Natural killer cell (primary cell): ENCODE measurements around the gene SHCBP1L. TPM values are rescaled to one million over a fixed set of nuclear protein-coding genes. Genes with fewer than 3 reads are reported as not detected.
"Not testable (repeated sequence)": the region's sequence is repeated elsewhere in the genome, so short reads cannot be mapped to it uniquely, and the experiment has no call there.

Source experiments
- ATAC-seq, 3 donors: fragments of 150-1000 bp in 2 of 3; fragments of 200-7000 bp in 1 of 3; cut with Tn5 transposase; 1 replicate in 1 of 3; 2 replicates in 2 of 3; pipeline ENCODE4 v1.10.0; 2021; ENCODE audit warnings: mild to moderate bottlenecking in 2 of 3, moderate library complexity in 2 of 3
- DNase-seq, 2 donors: peaks; one replicate each; pipeline versions ENCODE4 v3.0.0 to v3.0.0-alpha.2; 2013 to 2021; ENCODE audit warnings: mixed read lengths in 1 of 2
- H3K27ac ChIP-seq: one replicate; pipeline ENCODE4 v1.5.1; 2013; ENCODE audit warnings: mild to moderate bottlenecking, low read length
- H3K27me3 ChIP-seq: one replicate; pipeline ENCODE4 v1.6.1; 2013; ENCODE audit warnings: low read length; ENCODE audit not compliant: control insufficient read depth, insufficient read depth
- H3K36me3 ChIP-seq: one replicate; pipeline ENCODE4 v1.6.1; 2013; ENCODE audit warnings: low read length; ENCODE audit not compliant: control insufficient read depth, insufficient read depth
- H3K4me1 ChIP-seq: one replicate; pipeline ENCODE4 v1.6.1; 2013; ENCODE audit warnings: low read length; ENCODE audit not compliant: control insufficient read depth, insufficient read depth
- H3K4me3 ChIP-seq: one replicate; pipeline ENCODE4 v1.5.1; 2013; ENCODE audit warnings: low read length
- H3K9me3 ChIP-seq: one replicate; pipeline ENCODE4 v1.6.1; 2013; ENCODE audit warnings: low read length; ENCODE audit not compliant: control insufficient read depth, insufficient read depth
- H3K27ac Mint-ChIP-seq, 2 donors: one replicate each; pipeline ENCODE4 v1.8.0; 2022; ENCODE audit warnings: mild to moderate bottlenecking in 2 of 2, mixed read lengths in 2 of 2, moderate library complexity in 1 of 2
- H3K27me3 Mint-ChIP-seq, 2 donors: one replicate each; pipeline ENCODE4 v1.8.0; 2022; ENCODE audit warnings: low read depth in 2 of 2, mixed read lengths in 2 of 2
- H3K36me3 Mint-ChIP-seq: one replicate; pipeline ENCODE4 v1.8.0; 2022; ENCODE audit warnings: mixed read lengths
- H3K4me1 Mint-ChIP-seq, 2 donors: one replicate each; pipeline ENCODE4 v1.8.0; 2022; ENCODE audit warnings: mixed read lengths in 2 of 2
- H3K4me3 Mint-ChIP-seq: one replicate; pipeline ENCODE4 v1.8.0; 2022; ENCODE audit warnings: mild to moderate bottlenecking, moderate library complexity, mixed read lengths
- H3K9me3 Mint-ChIP-seq, 2 donors: one replicate each; pipeline ENCODE4 v1.8.0; 2022; ENCODE audit warnings: mixed read lengths in 2 of 2
- CTCF ChIP-seq: fragments of 200-600 bp; IDR thresholded peaks from one replicate; pipeline ENCODE4 v1.8.0; 2022; ENCODE audit warnings: antibody characterized with exemption
- WGBS: methylation state at CpG from one replicate; pipeline ENCODE4 v1.1.7; 2013; ENCODE audit warnings: missing lambda C conversion rate; ENCODE audit not compliant: insufficient coverage; 5-methylcytosine and 5-hydroxymethylcytosine counted together
- intact Hi-C: fragments of 100-400 bp; cut with micrococcal nuclease; formaldehyde crosslinking; loops from one replicate; pipeline ENCODE4 v1.14.2; 2022
- total RNA-seq, 4 donors: library from RNA; stranded (reverse); fragments of 120-200 nt in 1 of 4; gene quantifications; one replicate each; pipeline versions ENCODE4 v1.2.3 to v1.2.4, GENCODE V29; 2013 to 2022

SHCBP1L gene
- total RNA-seq, 3 donors from 2014 or later (not counting 1 experiment from before 2014, with no cell fraction given): not detected

DNA sequence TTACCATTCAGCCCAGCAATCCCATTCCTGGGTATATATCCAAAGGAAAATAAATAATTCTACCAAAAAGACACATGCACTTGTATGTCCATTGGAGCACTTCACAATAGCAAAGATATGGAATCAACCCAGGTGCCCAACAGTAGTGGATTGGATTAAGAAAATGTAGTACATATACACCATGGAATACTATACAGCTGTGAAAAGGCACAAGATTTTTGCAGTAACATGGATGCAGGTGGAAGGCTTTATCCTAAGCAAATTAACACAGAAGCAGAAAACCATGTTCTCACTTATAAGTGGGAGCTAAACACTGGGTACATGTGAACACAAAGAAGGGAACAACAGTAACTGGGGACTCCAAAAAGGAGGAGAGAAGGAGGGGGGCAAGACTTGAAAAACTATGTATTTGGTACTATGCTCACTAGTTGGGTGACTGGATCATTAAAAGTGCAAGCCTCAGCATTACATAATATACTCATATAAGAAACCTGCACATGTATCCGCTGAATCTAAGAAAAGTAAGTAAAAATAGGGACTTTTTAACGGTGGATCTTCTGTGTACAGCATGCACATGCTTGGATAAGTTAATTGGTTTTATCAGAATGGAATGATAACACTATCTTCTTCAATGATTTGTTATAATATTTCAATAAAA is 3.9 kb upstream of the SHCBP1L start:
- peaks cover 3% of the 10 kb centered on the region for H3K4me1 ChIP-seq
- WGBS: 100% methylated on average over 2 of the region's 2 CpGs
- Mint-ChIP-seq H3K27ac (no peak overlapping the region), H3K9me3 (no peaks in the 10 kb centered on the region), H3K4me1 (no peaks in the 10 kb centered on the region), H3K27me3 (peaks cover 19 to 20% of the 10 kb centered on the region in 2 donors), H3K4me3 (no peak overlapping the region), H3K36me3 (no peaks in the 10 kb centered on the region)
- intact Hi-C loops: no loop called here
- H3K4me3 ChIP-seq: no peak overlapping the region
- no peak overlapping the region for H3K27ac ChIP-seq
- ATAC-seq: no peak
- H3K9me3 ChIP-seq: no peaks in the 10 kb centered on the region
- H3K27me3 ChIP-seq: peaks cover 8% of the 10 kb centered on the region
- no peaks in the 10 kb centered on the region for H3K36me3 ChIP-seq
- no peak for DNase-seq
- TF ChIP-seq CTCF: no peak

DNA sequence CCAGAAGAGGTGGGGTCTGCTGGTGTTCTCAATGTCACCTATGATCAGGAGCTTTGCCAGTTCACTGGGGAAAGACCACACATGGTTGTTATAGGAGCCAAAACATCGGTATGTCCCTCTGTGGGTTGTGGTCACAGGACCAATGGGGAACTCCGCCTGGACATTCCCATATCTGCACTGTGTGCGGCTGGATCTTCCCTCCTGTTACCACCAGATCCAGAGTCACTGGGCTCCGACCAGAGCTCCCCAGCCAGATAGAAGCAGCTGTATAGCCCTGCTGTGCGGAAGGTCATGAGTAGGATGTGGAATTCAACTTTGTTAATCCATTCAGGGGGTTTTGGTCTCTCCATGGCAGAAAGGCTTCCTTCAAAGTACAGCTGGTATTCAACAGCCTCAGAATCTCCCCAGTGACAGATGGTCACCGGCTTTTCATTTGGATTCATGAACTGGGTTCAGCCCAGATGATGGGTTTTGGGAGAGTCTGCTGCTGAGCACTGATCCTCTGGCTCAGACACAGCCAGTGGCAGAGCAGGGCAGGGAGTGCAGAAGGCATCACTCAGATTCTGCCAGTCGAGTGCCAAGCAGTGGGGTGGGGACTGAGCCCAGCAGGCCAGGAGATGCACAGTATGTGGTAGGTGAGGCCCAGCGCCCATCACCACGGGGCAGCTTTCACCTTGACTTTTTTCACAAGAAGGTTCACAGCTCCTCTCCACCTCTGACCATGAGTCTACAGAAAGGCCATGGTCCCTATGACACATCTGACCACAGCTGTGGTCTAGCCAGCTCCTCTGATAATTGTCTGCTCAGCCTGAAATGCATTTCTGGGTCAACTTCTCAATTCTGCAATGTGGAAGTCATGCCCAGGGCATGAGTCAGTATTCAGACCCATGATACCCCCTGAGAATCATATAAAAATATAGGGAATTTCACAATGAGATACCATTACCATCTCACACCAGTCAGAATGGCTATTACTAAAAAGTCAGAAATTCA is 2.9 kb upstream of the SHCBP1L start:
- H3K27me3 Mint-ChIP-seq: peaks cover 19 to 20% of the 10 kb centered on the region in 2 donors
- no peaks in the 10 kb centered on the region for H3K4me1 Mint-ChIP-seq
- no peak for DNase-seq
- H3K27me3 ChIP-seq: peaks cover 11% of the 10 kb centered on the region
- H3K9me3 ChIP-seq: no peaks in the 10 kb centered on the region
- H3K27ac Mint-ChIP-seq: no peak overlapping the region
- H3K36me3 ChIP-seq: no peaks in the 10 kb centered on the region
- peak in 2 of 3 donors; percentile 26 to 56 for ATAC-seq
- TF ChIP-seq CTCF: no peak
- H3K4me3 Mint-ChIP-seq: no peak overlapping the region
- WGBS: 77% methylated on average over 9 of the region's 9 CpGs
- H3K36me3 Mint-ChIP-seq: no peaks in the 10 kb centered on the region
- intact Hi-C loops: no loop called here
- H3K9me3 Mint-ChIP-seq: no peaks in the 10 kb centered on the region
- H3K27ac ChIP-seq: no peak overlapping the region
- peaks cover 3% of the 10 kb centered on the region for H3K4me1 ChIP-seq
- no peak overlapping the region for H3K4me3 ChIP-seq

DNA sequence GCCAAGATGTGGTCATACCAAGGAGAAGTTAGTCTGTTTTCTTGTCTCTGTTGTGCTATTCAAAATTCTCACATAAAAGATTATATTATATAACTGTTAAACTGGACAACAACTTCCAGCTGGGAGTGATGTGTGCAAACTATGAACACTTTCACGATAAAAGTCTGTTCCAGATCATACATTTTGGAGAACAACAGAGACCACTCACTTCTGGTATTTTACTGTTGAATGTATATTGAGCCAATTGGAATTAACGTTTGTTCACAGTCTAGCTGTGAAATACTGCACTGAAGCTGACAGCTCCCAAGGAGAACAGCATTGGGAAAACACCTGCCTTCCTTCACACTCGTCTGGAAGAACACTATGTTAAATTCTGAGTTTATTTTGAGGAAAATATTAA is 860 bp upstream of the SHCBP1L start:
- ATAC-seq: no peak
- Histone ChIP-seq H3K4me1 (peaks cover 3% of the 10 kb centered on the region), H3K27me3 (peaks cover 11% of the 10 kb centered on the region), H3K4me3 (no peak overlapping the region), H3K9me3 (no peaks in the 10 kb centered on the region), H3K36me3 (no peaks in the 10 kb centered on the region), H3K27ac (no peak overlapping the region)
- TF ChIP-seq CTCF: no peak
- no peak for DNase-seq
- Mint-ChIP-seq H3K36me3 (no peaks in the 10 kb centered on the region), H3K4me1 (no peaks in the 10 kb centered on the region), H3K9me3 (no peaks in the 10 kb centered on the region), H3K4me3 (no peak overlapping the region), H3K27ac (no peak overlapping the region), H3K27me3 (peaks cover 13 to 20% of the 10 kb centered on the region in 2 donors)
- intact Hi-C loops: no loop called here
- WGBS: 75% methylated on average over 3 of the region's 3 CpGs

DNA sequence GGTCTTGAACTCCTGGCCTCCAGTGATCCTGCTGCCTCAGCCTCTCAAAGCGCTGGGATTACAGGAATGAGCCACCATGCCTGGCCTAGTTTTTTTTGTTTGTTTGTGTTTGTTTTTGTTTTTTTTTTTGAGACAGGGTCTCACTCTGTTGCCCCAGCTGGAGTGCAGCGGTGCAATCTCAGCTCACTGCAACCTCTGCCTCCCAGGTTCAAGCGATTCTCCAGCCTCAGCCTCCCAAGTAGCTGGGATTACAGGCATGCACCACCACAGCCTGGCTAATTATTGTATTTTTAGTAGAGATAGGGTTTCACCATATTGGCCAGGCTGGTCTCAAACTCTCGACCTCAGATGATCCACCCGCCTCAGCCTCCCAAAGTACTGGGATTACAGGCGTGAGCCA is 9.6 kb downstream of the SHCBP1L start:
- H3K9me3 Mint-ChIP-seq, ATAC-seq, H3K4me1 Mint-ChIP-seq, H3K9me3 ChIP-seq, intact Hi-C loops, H3K4me1 ChIP-seq, H3K4me3 Mint-ChIP-seq, H3K4me3 ChIP-seq, H3K27me3 ChIP-seq, DNase-seq, H3K36me3 ChIP-seq, H3K36me3 Mint-ChIP-seq, H3K27ac Mint-ChIP-seq, H3K27ac ChIP-seq: not testable (repeated sequence)
- peaks cover 18 to 29% of the 10 kb centered on the region in 2 donors for H3K27me3 Mint-ChIP-seq
- 100% methylated on average over 5 of the region's 6 CpGs for WGBS

GRCh38 chr1:182942145-182942544 is 10.8 kb downstream of the SHCBP1L start:
- DNase-seq, H3K4me1 Mint-ChIP-seq, H3K36me3 ChIP-seq, H3K4me1 ChIP-seq, H3K4me3 Mint-ChIP-seq, intact Hi-C loops, H3K27me3 ChIP-seq, H3K27ac Mint-ChIP-seq, H3K9me3 Mint-ChIP-seq, ATAC-seq, H3K36me3 Mint-ChIP-seq, H3K4me3 ChIP-seq, H3K9me3 ChIP-seq, H3K27ac ChIP-seq: not testable (repeated sequence)
- 18% methylated on average over 25 of the region's 25 CpGs for WGBS
- H3K27me3 Mint-ChIP-seq: peaks cover 14 to 36% of the 10 kb centered on the region in 2 donors
